ENCODE results near the gene ATP2A1.

DNA sequence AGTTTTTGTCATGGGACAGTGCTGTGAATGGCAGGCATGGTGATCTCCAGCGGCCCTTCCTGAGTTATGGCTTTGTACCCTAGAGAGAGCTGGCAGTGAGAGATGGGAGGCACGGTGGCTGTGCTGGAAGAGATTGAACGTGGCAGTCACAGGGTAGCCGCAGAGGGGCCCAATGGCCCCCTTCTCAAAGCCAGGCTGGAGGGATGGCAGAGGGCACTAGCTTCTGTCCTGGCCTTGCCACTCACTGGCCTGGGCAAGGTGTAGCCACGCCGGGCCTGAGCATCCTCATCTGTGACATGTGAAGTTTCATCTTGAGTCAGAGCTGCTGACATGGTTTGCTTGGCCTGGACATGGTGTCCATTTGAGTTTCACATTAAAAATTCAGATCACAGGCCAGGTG lies 3.9 kb upstream of the ATP2A1 start:
- TF ChIP-seq, protein P1, sequence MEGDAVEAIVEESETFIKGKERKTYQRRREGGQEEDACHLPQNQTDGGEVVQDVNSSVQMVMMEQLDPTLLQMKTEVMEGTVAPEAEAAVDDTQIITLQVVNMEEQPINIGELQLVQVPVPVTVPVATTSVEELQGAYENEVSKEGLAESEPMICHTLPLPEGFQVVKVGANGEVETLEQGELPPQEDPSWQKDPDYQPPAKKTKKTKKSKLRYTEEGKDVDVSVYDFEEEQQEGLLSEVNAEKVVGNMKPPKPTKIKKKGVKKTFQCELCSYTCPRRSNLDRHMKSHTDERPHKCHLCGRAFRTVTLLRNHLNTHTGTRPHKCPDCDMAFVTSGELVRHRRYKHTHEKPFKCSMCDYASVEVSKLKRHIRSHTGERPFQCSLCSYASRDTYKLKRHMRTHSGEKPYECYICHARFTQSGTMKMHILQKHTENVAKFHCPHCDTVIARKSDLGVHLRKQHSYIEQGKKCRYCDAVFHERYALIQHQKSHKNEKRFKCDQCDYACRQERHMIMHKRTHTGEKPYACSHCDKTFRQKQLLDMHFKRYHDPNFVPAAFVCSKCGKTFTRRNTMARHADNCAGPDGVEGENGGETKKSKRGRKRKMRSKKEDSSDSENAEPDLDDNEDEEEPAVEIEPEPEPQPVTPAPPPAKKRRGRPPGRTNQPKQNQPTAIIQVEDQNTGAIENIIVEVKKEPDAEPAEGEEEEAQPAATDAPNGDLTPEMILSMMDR (IDR thresholded peaks at IDR 0.05) = no peak
- TF ChIP-seq ZFX (IDR thresholded peaks at IDR 0.05; ENCODE audit: borderline replicate concordance) = no peak
